Measurements from ENCODE around the gene MS4A6A. TPM values are rescaled to one million over a fixed set of nuclear protein-coding genes. Genes with fewer than 3 reads are reported as not detected.
"Not testable (repeated sequence)": the region's sequence is repeated elsewhere in the genome, so short reads cannot be mapped to it uniquely, and the experiment has no call there.

The MS4A6A gene
- total RNA-seq, 1 experiment from 2014 or later: not detected

DNA sequence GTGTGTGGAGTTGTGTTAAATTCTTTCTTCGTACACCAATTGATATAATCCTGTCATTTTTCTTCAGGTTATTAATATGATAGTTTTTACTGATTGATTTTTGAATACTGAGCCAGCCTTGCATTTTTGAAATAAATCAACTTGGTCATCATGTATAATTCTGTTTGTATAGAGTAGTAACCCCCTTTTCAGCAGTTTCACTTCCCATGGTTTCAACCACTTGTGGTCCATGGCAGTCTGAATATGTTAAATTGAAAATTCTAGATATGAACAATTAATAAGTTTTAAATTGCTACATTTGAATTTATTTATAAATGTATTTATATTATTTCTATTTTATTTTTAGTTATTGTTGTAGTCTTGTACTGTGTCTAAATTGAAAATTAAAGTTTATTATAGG is 32.6 kb downstream of the MS4A6A start:
- no peak for DNase-seq (ENCODE audit: low read depth)
- in situ Hi-C loops (cut with HindIII; ENCODE audit: low pct_unique_long_range_greater_than_20kb, low sequenced_read_pairs): no loop called here

DNA sequence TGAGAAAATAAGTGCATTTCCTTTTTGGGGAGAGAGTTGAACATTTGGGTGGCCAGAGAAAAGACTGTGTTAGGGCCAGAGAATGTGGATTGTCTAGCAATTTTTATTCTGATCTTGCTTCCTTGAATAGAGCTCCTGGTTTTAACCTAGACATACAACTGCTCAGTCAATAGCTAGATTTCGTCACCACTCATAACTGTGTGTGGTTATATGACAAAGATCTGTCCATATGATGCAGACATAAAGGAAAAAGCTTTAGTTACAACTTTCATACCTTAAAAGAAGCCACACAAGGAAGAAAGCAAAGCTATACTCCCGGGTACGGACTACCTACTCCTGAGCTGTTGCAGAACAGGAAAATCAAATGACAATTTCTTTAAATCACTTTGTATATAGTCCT is 37.2 kb downstream of the MS4A6A start:
- in situ Hi-C loops (cut with HindIII; ENCODE audit: low pct_unique_long_range_greater_than_20kb, low sequenced_read_pairs): no loop called here

DNA sequence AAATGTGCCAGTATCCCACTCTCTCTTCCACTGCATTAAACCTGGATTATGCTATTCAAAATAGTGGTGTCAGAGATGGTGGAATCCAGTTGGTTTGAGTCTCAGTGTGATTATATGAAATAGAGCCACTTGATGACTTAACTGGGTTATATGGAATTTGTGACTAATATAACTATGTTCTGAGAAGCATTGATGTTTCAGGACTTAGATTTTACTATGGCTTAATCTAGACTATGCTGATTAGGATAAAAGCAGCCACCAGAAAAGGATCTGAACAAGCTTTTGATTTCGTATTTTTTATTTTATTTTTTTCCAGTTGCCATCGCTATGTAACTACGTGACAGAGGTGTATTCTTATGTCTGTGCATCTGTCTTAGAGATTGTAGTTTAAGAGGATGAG is 39.1 kb downstream of the MS4A6A start:
- no peak for DNase-seq (ENCODE audit: low read depth)
- in situ Hi-C loops (cut with HindIII; ENCODE audit: low pct_unique_long_range_greater_than_20kb, low sequenced_read_pairs): no loop called here

More for the DNA sequence above, 37.2 kb downstream of the MS4A6A start:
- DNase-seq (ENCODE audit: low read depth): no peak

DNA sequence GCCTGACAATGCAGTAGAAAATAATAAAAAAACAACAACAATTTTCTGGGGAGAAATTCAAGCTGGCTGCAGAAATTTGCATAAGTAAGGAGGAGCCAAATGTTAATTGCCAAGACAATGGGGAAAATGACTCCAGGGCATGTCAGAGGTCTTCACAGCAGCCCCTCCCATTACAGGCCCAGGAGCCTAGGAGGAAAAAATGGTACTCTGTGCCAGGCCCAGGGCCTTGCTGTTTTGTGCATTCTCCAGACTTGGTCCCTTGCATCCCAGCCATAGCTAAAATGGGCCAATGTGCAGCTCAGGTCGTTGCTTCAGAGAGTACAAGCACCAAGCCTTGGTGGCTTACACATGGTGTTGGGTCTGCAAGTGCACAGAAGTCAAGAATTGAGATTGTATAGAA is 49.0 kb downstream of the MS4A6A start:
- no peak for DNase-seq (ENCODE audit: low read depth)
- in situ Hi-C loops (cut with HindIII; ENCODE audit: low pct_unique_long_range_greater_than_20kb, low sequenced_read_pairs): no loop called here

DNA sequence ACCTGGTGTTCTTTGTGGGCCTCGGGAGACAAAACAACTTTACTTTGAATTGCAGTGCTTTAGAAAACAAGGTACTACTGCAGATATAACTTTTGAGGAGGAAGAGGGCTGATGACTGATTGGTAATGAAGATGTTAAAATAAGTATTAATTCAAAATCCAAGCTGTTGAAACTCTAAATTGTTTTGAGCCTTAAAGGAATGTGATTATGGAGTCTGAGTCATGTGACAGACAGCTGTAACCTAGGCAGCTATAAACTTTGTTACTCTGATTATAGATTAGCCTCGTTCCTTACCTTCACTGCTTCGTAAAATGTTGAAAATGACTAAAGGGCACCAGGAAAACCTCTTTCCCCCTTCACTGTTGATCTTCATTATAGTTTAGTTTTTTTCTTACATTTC is 51.0 kb downstream of the MS4A6A start:
- no peak for DNase-seq (ENCODE audit: low read depth)
- in situ Hi-C loops (cut with HindIII; ENCODE audit: low pct_unique_long_range_greater_than_20kb, low sequenced_read_pairs): no loop called here

DNA sequence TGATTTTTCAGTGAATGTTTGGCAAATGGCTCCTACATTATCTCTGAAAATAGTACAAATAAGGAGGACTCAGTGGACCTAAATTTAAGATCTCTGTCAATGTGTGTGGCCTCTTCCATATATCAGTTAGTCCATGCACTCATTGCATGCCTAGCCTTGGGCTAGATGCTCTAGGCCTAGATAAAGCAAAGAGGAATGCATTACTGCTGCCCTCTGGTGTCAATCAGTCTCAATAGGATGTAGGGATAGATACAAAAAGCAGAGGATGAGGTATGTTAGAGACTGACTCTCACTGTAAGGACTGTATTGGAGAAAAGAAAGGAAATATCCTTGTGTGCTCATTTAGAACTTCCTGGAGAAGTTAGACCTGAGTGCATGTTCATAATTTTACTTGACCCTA is 52.4 kb downstream of the MS4A6A start:
- DNase-seq (ENCODE audit: low read depth): peak; percentile 35
- in situ Hi-C loops (cut with HindIII; ENCODE audit: low pct_unique_long_range_greater_than_20kb, low sequenced_read_pairs): no loop called here

DNA sequence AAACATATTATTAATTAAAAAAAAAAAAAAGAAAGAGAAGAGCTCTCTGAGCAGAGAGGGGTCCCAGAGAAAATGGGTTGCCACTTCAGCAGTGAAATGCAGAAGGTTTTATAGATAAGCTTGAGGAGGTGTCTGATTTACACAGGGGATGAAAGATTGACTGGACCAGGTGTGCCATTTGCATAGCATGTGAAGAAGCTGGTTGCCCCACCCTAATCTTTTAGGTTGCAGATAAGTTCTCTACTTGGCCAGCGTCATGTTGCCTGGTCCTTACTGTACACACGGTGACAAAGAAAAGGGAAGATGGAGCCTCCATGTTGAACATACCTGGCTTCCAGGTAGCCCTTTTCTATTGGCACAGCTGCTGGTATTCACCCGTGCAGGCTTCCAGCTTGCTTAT is 53.0 kb downstream of the MS4A6A start:
- in situ Hi-C loops (cut with HindIII; ENCODE audit: low pct_unique_long_range_greater_than_20kb, low sequenced_read_pairs): no loop called here
- no peak for DNase-seq (ENCODE audit: low read depth)

DNA sequence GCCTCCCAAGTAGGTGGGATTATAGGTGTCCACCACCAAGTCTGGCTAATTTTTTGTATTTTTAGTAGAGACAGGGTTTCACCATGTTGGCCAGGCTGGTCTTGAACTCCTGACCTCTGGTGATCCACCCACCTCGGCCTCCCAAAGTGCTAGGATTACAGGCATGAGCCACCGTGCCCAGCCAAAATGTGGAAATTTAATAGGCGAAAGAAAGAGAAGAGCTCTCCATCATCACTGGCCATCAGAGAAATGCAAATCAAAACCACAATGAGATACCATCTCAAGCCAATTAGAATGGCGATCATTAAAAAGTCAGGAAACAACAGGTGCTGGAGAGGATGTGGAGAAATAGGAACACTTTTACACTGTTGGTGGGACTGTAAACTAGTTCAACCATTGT is 54.0 kb downstream of the MS4A6A start:
- in situ Hi-C loops (cut with HindIII; ENCODE audit: low pct_unique_long_range_greater_than_20kb, low sequenced_read_pairs): not testable (repeated sequence)

DNA sequence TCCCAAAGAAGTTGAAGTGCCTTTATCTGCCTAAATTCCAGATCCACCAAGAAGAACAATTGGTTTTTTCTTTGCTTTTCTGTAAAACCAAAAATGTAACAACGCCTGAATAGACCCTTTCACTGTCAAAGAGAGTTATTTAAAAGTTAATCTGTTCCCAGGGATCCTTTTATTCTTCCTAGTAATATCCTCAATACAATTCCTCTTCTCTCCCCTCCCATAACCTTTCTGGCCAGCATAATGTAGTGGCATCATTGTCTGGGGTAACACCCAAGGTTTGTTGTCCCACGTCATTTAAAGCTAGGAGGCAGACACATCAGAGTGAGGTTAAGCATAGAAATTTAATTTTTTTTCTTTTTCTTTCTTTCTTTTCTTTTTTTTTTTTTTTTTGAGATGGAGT is 54.5 kb downstream of the MS4A6A start:
- in situ Hi-C loops (cut with HindIII; ENCODE audit: low pct_unique_long_range_greater_than_20kb, low sequenced_read_pairs): no loop called here
- no peak for DNase-seq (ENCODE audit: low read depth)

More for the DNA sequence above, 54.0 kb downstream of the MS4A6A start:
- not testable (repeated sequence) for DNase-seq (ENCODE audit: low read depth)

DNA sequence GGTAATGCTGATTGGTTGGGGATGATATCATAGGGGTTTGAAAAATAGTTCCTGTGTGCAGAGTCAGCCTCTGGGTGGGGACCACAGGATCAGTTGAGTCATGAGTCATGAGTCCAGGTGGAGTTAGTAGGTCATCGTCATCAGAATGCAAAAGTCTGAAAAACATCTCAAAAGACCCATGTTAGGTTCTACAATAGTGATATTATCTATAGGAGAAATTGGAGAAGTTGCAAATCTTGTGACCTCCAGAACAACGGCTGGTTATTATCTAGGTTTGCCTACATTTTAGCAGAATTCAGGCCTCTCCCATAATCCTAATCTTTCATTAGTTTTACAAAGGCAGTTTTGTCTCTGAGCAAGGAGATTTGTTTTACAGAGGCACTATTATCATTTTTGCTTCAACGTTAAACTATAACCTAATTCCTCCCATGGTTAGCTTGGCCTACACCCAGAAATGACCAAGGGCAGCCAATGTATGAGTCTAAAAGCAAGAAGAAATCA is 55.5 kb downstream of the MS4A6A start:
- in situ Hi-C loops (cut with HindIII; ENCODE audit: low pct_unique_long_range_greater_than_20kb, low sequenced_read_pairs): no loop called here
- DNase-seq (ENCODE audit: low read depth): peak; percentile 51

DNA sequence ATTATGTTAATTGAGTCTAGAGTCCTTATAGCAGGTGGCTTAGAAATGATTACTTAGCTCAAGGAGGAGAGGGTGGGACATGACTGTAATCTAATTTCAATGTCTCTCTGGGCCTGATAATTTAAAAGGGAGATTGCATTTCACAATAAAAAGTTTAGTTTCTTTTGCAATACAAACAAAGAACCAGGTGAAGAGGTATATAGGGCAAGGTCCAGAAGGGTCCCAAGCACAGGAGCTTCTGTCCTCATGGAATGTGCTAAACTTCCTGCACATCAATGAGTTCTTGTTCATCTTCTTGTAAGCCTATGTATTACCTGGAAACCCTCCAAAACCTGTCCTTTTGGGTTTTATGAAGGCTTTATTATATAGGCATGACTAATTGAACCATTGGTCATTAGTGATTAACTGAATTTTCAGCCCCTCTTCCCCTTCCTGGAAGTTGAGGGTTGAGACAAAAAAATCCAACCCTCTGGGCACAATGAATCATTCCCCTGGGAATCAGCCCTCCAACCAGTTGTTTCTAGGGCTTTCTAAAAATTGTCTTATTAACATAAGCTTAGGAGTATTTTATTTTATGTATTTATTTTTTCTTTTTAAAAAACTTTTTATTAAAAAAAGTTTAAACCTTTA is 56.8 kb downstream of the MS4A6A start:
- no peak for DNase-seq (ENCODE audit: low read depth)
- in situ Hi-C loops (cut with HindIII; ENCODE audit: low pct_unique_long_range_greater_than_20kb, low sequenced_read_pairs): no loop called here

DNA sequence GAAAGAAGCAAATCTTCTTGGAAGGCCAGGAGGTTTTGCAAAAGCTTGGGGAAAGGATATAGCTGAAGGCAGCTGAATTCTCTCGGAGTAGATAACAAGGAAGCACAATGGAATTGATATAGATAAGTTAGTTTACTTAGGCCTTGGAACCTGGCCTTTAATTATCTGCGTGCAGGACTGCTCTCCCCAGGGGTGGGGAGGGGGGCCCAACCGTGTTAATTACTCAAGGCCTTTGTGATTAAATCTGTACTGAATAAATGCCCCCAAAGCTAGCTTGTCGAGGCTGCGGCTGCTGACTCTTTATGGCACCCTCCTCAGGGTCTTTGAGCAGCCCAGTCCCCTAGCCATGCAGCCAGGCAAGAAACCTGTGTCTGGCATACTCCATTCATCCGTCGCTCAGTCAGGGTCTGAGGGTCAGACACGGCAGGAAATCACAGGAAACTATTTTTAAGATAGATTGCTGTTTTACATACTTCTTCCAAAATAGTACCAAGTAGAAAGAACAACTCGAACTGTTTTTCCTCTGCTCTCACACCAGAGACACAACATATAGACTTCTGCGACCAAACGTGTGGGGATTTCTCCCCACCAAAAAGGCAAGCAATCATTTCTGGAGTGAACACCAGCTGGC is 58.0 kb downstream of the MS4A6A start:
- no peak for DNase-seq (ENCODE audit: low read depth)
- in situ Hi-C loops (cut with HindIII; ENCODE audit: low pct_unique_long_range_greater_than_20kb, low sequenced_read_pairs): no loop called here

Other genes starting within 250 kb of the MS4A6A start
- gene OOSP1, start 244.7 kb downstream of the MS4A6A start, total RNA-seq (2014; rRNA removed; shearing (Covaris generic); ENCODE audit: low replicate concordance): not detected in 2 replicates
- gene OOSP4A, start 219.1 kb downstream of the MS4A6A start, total RNA-seq (2014; rRNA removed; shearing (Covaris generic); ENCODE audit: low replicate concordance): not detected in 2 replicates
- not detected in 2 replicates for gene OOSP4B, start 165.9 kb downstream of the MS4A6A start, total RNA-seq (2014; rRNA removed; shearing (Covaris generic); ENCODE audit: low replicate concordance)
- gene OOSP2, start 142.7 kb downstream of the MS4A6A start, total RNA-seq (2014; rRNA removed; shearing (Covaris generic); ENCODE audit: low replicate concordance): not detected in 2 replicates
- not detected in 2 replicates for gene MS4A3, start 126.4 kb downstream of the MS4A6A start, total RNA-seq (2014; rRNA removed; shearing (Covaris generic); ENCODE audit: low replicate concordance)
- not detected in 2 replicates for gene MS4A2, start 94.4 kb downstream of the MS4A6A start, total RNA-seq (2014; rRNA removed; shearing (Covaris generic); ENCODE audit: low replicate concordance)
- not detected in 2 replicates for gene MS4A4E, start 60.1 kb upstream of the MS4A6A start, total RNA-seq (2014; rRNA removed; shearing (Covaris generic); ENCODE audit: low replicate concordance)
- gene MS4A4A, start 97.6 kb upstream of the MS4A6A start, total RNA-seq (2014; rRNA removed; shearing (Covaris generic); ENCODE audit: low replicate concordance): not detected in 2 replicates
- not detected in 2 replicates for gene MS4A6E, start 144.2 kb upstream of the MS4A6A start, total RNA-seq (2014; rRNA removed; shearing (Covaris generic); ENCODE audit: low replicate concordance)
- gene MS4A7, start 195.4 kb upstream of the MS4A6A start, total RNA-seq (2014; rRNA removed; shearing (Covaris generic); ENCODE audit: low replicate concordance): not detected in 2 replicates
- not detected in 2 replicates for gene MS4A14, start 213.4 kb upstream of the MS4A6A start, total RNA-seq (2014; rRNA removed; shearing (Covaris generic); ENCODE audit: low replicate concordance)
- not detected in 2 replicates for gene MS4A5, start 246.5 kb upstream of the MS4A6A start, total RNA-seq (2014; rRNA removed; shearing (Covaris generic); ENCODE audit: low replicate concordance)

Measured in Caki2 (cell line).